K562 (cell line): ENCODE data around the gene KIRREL1. TPM values are rescaled to one million over a fixed set of nuclear protein-coding genes. Genes with fewer than 3 reads are reported as not detected.

Experiments used
- ATAC-seq: fragments of 200-7000 bp; cut with Tn5 transposase; 3 replicates; pipeline ENCODE4 v1.9.1; 2020; ENCODE audit warnings: moderate library complexity
- BruUV-seq: library from RNA; stranded (reverse); fragments of 400-500 nt; replicated peaks from 2 replicates; lab custom pipeline; 2021; lab: Mats Ljungman, UMichigan
- CTCF ChIA-PET: fragments of 300-600 bp; formaldehyde crosslinking; extraction: SDS; loops from one replicate; lab custom pipeline; 2021; ENCODE audit warnings: low intra/inter-chr PET ratio; lab: Yijun Ruan, JAX
- POLR2A ChIA-PET: fragments of 300-600, 350-650 bp; sonication (Branson Sonifier 250); formaldehyde crosslinking; extraction: SDS; loops from one replicate; lab custom pipeline; 2021; ENCODE audit warnings: antibody characterized with exemption, inconsistent platforms; lab: Yijun Ruan, JAX
- DNase-seq, 4 experiments: peaks; one replicate each; pipeline versions ENCODE4 v3.0.0 to v3.0.0-alpha.2; 2011 to 2018; ENCODE audit warnings: low spot score in 3 of 4, mixed read lengths in 3 of 4; ENCODE audit errors: extremely low read depth in 1 of 4
- FAIRE-seq: peaks from 2 replicates; lab custom pipeline; 2011; peaks lifted over from hg19 to GRCh38; lab: Jason Lieb, UNC
- H2AFZ ChIP-seq: 2 replicates; pipeline ENCODE4 v1.6.0; 2011; ENCODE audit warnings: low read depth, low read length, control low read depth, inconsistent platforms
- H3K27ac ChIP-seq: fragments of 200-600 bp; 3 replicates; pipeline ENCODE4 v1.8.0; 2011; ENCODE audit warnings: low read depth, mild to moderate bottlenecking, control low read depth, inconsistent platforms, low read length, moderate library complexity, mixed read lengths; ENCODE audit errors: extremely low read depth
- H3K27me3 ChIP-seq, 2 experiments: fragments of 300-600 bp in 1 of 2; 2 replicates in 1 of 2; 3 replicates in 1 of 2; pipeline versions ENCODE4 v1.6.0 to v1.8.0; 2011; ENCODE audit warnings: inconsistent platforms in 2 of 2, low read length in 2 of 2, mild to moderate bottlenecking in 1 of 2, mixed read lengths in 1 of 2, moderate library complexity in 1 of 2; ENCODE audit not compliant: control insufficient read depth in 2 of 2, insufficient read depth in 2 of 2
- H3K36me3 ChIP-seq: fragments of 300-600 bp; 3 replicates; pipeline ENCODE4 v1.8.0; 2011; ENCODE audit warnings: mild to moderate bottlenecking, low read length, inconsistent platforms; ENCODE audit not compliant: control insufficient read depth, insufficient read depth
- H3K4me1 ChIP-seq, 2 experiments: fragments of 200-600 bp in 1 of 2; replicated peaks in 1 of 2; 2 replicates in 1 of 2; 3 replicates in 1 of 2; pipeline versions ENCODE4 v1.5.1 to v1.8.0; 2011; ENCODE audit warnings: inconsistent platforms in 2 of 2, low read length in 2 of 2, mild to moderate bottlenecking in 1 of 2, mixed read lengths in 1 of 2, moderate library complexity in 1 of 2; ENCODE audit not compliant: control insufficient read depth in 2 of 2, insufficient read depth in 2 of 2
- H3K4me2 ChIP-seq: 2 replicates; pipeline ENCODE4 v1.6.1; 2011; ENCODE audit warnings: low read length, control low read depth, inconsistent platforms, mixed read lengths; ENCODE audit not compliant: insufficient read depth
- H3K4me3 ChIP-seq: fragments of 200-600 bp; sonication (generic), shearing (Covaris generic); 2 replicates; pipeline ENCODE4 v1.5.1; 2016; ENCODE audit warnings: control low read depth, inconsistent platforms
- H3K79me2 ChIP-seq: fragments of 200-600 bp; 3 replicates; pipeline ENCODE4 v1.8.0; 2011; ENCODE audit warnings: low read length, inconsistent platforms; ENCODE audit not compliant: control insufficient read depth, insufficient read depth
- H3K9ac ChIP-seq, 2 experiments: 2 replicates each; pipeline versions ENCODE4 v1.6.0 to v1.6.1; 2011; ENCODE audit warnings: low read depth in 2 of 2, low read length in 2 of 2, control low read depth in 1 of 2, inconsistent platforms in 1 of 2, mild to moderate bottlenecking in 1 of 2, mixed read lengths in 1 of 2; ENCODE audit not compliant: insufficient read depth in 1 of 2
- H3K9me1 ChIP-seq: one replicate; pipeline ENCODE4 v1.6.0; 2011; ENCODE audit warnings: inconsistent platforms, mild to moderate bottlenecking, low read length, moderate library complexity; ENCODE audit not compliant: control insufficient read depth, insufficient read depth
- H3K9me3 ChIP-seq: replicated peaks from 2 replicates; pipeline ENCODE4 v1.5.1; 2011; ENCODE audit warnings: low read depth, low read length, inconsistent platforms; ENCODE audit not compliant: control insufficient read depth, insufficient read depth
- H4K20me1 ChIP-seq: replicated peaks from 2 replicates; pipeline ENCODE4 v1.6.1; 2011; ENCODE audit warnings: low read length, inconsistent platforms, mixed read lengths; ENCODE audit not compliant: control insufficient read depth, insufficient read depth
- ADNP ChIP-seq: fragments of 200-800 bp; sonication (Bioruptor generic); IDR thresholded peaks from 2 replicates; pipeline ENCODE4 v1.6.1; 2016; ENCODE audit warnings: missing genetic modification characterization, missing compliant biosample characterization
- ARHGAP35 ChIP-seq: fragments of 450-650 bp; IDR thresholded peaks from 2 replicates; pipeline ENCODE4 v1.6.1; 2018; ENCODE audit not compliant: partially characterized antibody
- ATF1 ChIP-seq, 2 experiments: fragments of 450-650 bp in 1 of 2; IDR thresholded peaks; 2 replicates each; pipeline ENCODE4 v1.6.1; 2016; ENCODE audit warnings: missing compliant biosample characterization in 1 of 2, missing genetic modification characterization in 1 of 2
- CHD2 ChIP-seq: IDR thresholded peaks from 2 replicates; pipeline ENCODE4 v1.6.1; 2011; ENCODE audit warnings: low read depth, low read length
- EZH2 ChIP-seq: IDR thresholded peaks from 2 replicates; pipeline ENCODE4 v1.6.1; 2012; ENCODE audit warnings: low read depth, mild to moderate bottlenecking, inconsistent platforms, low read length, borderline replicate concordance
- FOXK1 ChIP-seq: sonication (generic); formaldehyde crosslinking; IDR thresholded peaks from 2 replicates; pipeline ENCODE4 v1.8.0; 2022; ENCODE audit warnings: missing genetic modification reagents, mild to moderate bottlenecking, borderline replicate concordance
- GABPA ChIP-seq: fragments of 200-800 bp; sonication (Bioruptor generic); conservative IDR thresholded peaks from 2 replicates; pipeline ENCODE4 v1.6.1; 2016; ENCODE audit warnings: low read depth, missing genetic modification characterization, missing compliant biosample characterization
- GMEB1 ChIP-seq: fragments of 250-450 bp; sonication (Bioruptor Pico); IDR thresholded peaks from 2 replicates; pipeline ENCODE4 v1.4.0; 2020; ENCODE audit warnings: mild to moderate bottlenecking
- HMG20B ChIP-seq: fragments of 250-450 bp; sonication (Bioruptor Pico); IDR thresholded peaks from 2 replicates; pipeline ENCODE4 v1.5.0; 2021; ENCODE audit warnings: mild to moderate bottlenecking
- IFI16 ChIP-seq: fragments of 250-450 bp; sonication (Bioruptor Pico); IDR thresholded peaks from 2 replicates; pipeline ENCODE4 v2.1.2; 2022; ENCODE audit warnings: mild to moderate bottlenecking, inconsistent platforms
- NFATC3 ChIP-seq: fragments of 450-650 bp; IDR thresholded peaks from 2 replicates; pipeline ENCODE4 v1.6.1; 2017; ENCODE audit warnings: mild to moderate bottlenecking
- NFE2L1 ChIP-seq: fragments of 450-650 bp; IDR thresholded peaks from 2 replicates; pipeline ENCODE4 v1.6.1; 2016; ENCODE audit warnings: missing genetic modification characterization, low read depth, mild to moderate bottlenecking, missing compliant biosample characterization, moderate library complexity, borderline replicate concordance
- PHB ChIP-seq: fragments of 250-450 bp; sonication (Bioruptor Pico); IDR thresholded peaks from 2 replicates; pipeline ENCODE4 v1.5.0; 2021
- RNF2 ChIP-seq: sonication (generic); IDR thresholded peaks from 2 replicates; pipeline ENCODE4 v1.6.1; 2016
- SMARCC2 ChIP-seq: fragments of 450-650 bp; IDR thresholded peaks from 2 replicates; pipeline ENCODE4 v1.6.1; 2017; ENCODE audit warnings: antibody characterized with exemption, moderate library complexity, mild to moderate bottlenecking, low read depth
- SNAPC5 ChIP-seq: fragments of 250-450 bp; sonication (Bioruptor Pico); IDR thresholded peaks from 2 replicates; pipeline ENCODE4 v1.8.0; 2021; ENCODE audit warnings: moderate library complexity, mild to moderate bottlenecking, inconsistent platforms
- YBX1 ChIP-seq: fragments of 450-650 bp; IDR thresholded peaks from 2 replicates; pipeline ENCODE4 v1.7.1; 2016; ENCODE audit warnings: mild to moderate bottlenecking
- ZNF263 ChIP-seq: sonication (generic); formaldehyde crosslinking; IDR thresholded peaks from 2 replicates; pipeline ENCODE4 v1.8.0; 2022; ENCODE audit warnings: mild to moderate bottlenecking, missing genetic modification reagents, borderline replicate concordance
- ZNF79 ChIP-seq: fragments of 250-450 bp; sonication (Bioruptor Pico); IDR thresholded peaks from 2 replicates; pipeline ENCODE4 v1.4.0; 2020; ENCODE audit warnings: low read depth, mild to moderate bottlenecking, moderate library complexity
- ZSCAN29 ChIP-seq: fragments of 450-650 bp; IDR thresholded peaks from 2 replicates; pipeline ENCODE4 v1.6.1; 2017
- WGBS: fragments of 100-300 bp; shearing (Covaris generic); methylation state at CpG from one replicate; pipeline ENCODE4 v1.1.6; 2016; ENCODE audit warnings: low coverage, mixed read lengths; ENCODE audit not compliant: insufficient coverage; ENCODE audit errors: missing lambda C conversion rate; 5-methylcytosine and 5-hydroxymethylcytosine counted together
- in situ Hi-C: fragments of 300-500 bp; cut with MboI; formaldehyde crosslinking; loops from 4 replicates; pipeline ENCODE4 v1.15.0; 2018; ENCODE audit warnings: inconsistent platforms, mixed read lengths
- intact Hi-C: fragments of 100-400 bp; cut with micrococcal nuclease; formaldehyde crosslinking; loops from 2 replicates; pipeline ENCODE4 v1.14.2; 2022
- polyA plus RNA-seq, 8 experiments: library from polyadenylated mRNA; depleted of rRNA in 4 of 8; stranded (reverse) in 5 of 8; unstranded in 3 of 8; fragments of >200 nt; fragmentation: Nextera tagmentation in 2 of 8; fragmentation: Illumina TruSeq in 1 of 8; extraction: Ambion mirVana in 2 of 8; extraction: Trizol in 1 of 8; gene quantifications; 2 replicates each; pipeline versions ENCODE4 v1.2.1 to v1.2.3, GENCODE V29; 2011 to 2014; ENCODE audit warnings: inconsistent platforms in 1 of 8, missing spikeins in 1 of 8
- total RNA-seq, 7 experiments: library from RNA; depleted of rRNA in 6 of 7; stranded (reverse); fragments of >200 nt in 6 of 7; fragmentation: Illumina TruSeq in 2 of 7; extraction: Trizol in 2 of 7; gene quantifications; 2 replicates each; pipeline versions ENCODE4 v1.2.1 to v1.2.3, GENCODE V29; 2011 to 2021; ENCODE audit warnings: low replicate concordance in 1 of 7

KIRREL1 gene
- total and polyA plus RNA-seq, 9 of the 15 experiments (the other 6 are each of a cell fraction or from before 2014, with no cell fraction given) = under 0.01 to 0.22 (median 0.03) TPM; not detected in 3

GRCh38 chr1:158055854-158056253, 62.4 kb downstream of the KIRREL1 start:
- Histone ChIP-seq H3K27me3 (peaks cover 0 to 19% of the 10 kb centered on the region in 2 experiments; a peak in 2 of 5 replicates), H3K9me1 (no peaks in the 10 kb centered on the region), H3K79me2 (no peaks in the 10 kb centered on the region), H3K4me3 (no peak overlapping the region), H3K9ac (no peak overlapping the region), H3K36me3 (no peaks in the 10 kb centered on the region), H3K27ac (no peak overlapping the region), H3K9me3 (no peaks in the 10 kb centered on the region), H4K20me1 (no peaks in the 10 kb centered on the region), H2AFZ (no peak overlapping the region)
- CTCF ChIA-PET = no interaction called here
- FAIRE-seq (no peak), DNase-seq (no peak)
- BruUV-seq = no TSS peak
- POLR2A ChIA-PET = no interaction called here
- intact Hi-C loops = no loop called here
- 0% methylated on average over 4 of the region's 4 CpGs for WGBS
- in situ Hi-C loops = no loop called here
- TF ChIP-seq ATF1 (CRISPR knock-in tag; IDR thresholded peaks at IDR 0.05) (no peak), ATF1 (tag; IDR thresholded peaks at IDR 0.05) (no peak), ARHGAP35 (no peak), ZNF263 (CRISPR knock-in tag) (no peak), CHD2 (no peak), EZH2 (no peak), FOXK1 (CRISPR knock-in tag) (no peak), HMG20B (CRISPR knock-in tag) (no peak), ADNP (tag) (no peak), NFE2L1 (tag) (no peak), PHB (CRISPR knock-in tag) (no peak), GABPA (no peak), SMARCC2 (no peak), ZSCAN29 (no peak), ZNF79 (CRISPR knock-in tag) (no peak), RNF2 (no peak), GMEB1 (CRISPR knock-in tag) (no peak), IFI16 (CRISPR knock-in tag) (no peak), SNAPC5 (CRISPR knock-in tag) (no peak), YBX1 (no peak), NFATC3 (no peak)
- TF ChIP-seq, all 486 proteins: peak for 0
- H3K4me1 ChIP-seq = no peaks in the 10 kb centered on the region
- H3K4me2 ChIP-seq = no peak overlapping the region
- ATAC-seq = no peak
